ENCODE data around the gene DCAF8L2. TPM values are rescaled to one million over a fixed set of nuclear protein-coding genes. Genes with fewer than 3 reads are reported as not detected.

Gene DCAF8L2
- total and polyA plus RNA-seq, 2 donors (not counting 1 experiment from before 2014, with no cell fraction given) = not detected

DNA sequence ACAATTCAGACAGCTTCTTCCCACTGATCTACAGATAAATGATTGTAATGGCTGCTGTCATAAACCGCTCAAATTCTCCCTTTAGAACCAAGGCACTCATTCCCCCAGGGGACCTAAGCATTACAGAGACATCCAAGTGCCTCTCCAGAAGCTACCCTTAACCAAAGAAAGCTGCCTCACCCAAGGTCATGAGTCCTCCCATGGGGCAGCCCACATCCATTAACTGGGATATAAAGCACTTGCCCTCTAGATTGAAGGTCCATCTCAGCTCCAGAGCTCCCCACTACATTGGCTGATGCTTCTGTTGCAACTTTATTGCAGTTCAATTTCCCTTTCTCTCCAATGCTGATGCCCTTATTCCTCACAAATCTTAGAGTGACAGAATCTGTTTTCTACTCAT lies 40.5 kb upstream of the DCAF8L2 start:
- Histone ChIP-seq H3K4me2 (ENCODE audit: extremely low read depth, insufficient read depth, low read length) (no peak overlapping the region), H3K9ac (ENCODE audit: insufficient read depth, low read length) (no peak overlapping the region), H3K27ac (ENCODE audit: insufficient read depth, low read length) (no peak overlapping the region), H3K4me3 (replicated peaks in 1 of 4; ENCODE audit: control extremely low read depth in 1 of 4, insufficient read depth in 1 of 4, low read depth in 3 of 4, low read length in 4 of 4) (no peak overlapping the region), H3K9me3 (ENCODE audit: control insufficient read depth, insufficient read depth, low read depth, low read length) (no peaks in the 10 kb centered on the region), H3K27me3 (ENCODE audit: control insufficient read depth, insufficient read depth, low read length) (no peaks in the 10 kb centered on the region), H4K20me1 (ENCODE audit: control insufficient read depth, extremely low read depth, insufficient read depth, low read length) (no peaks in the 10 kb centered on the region), H3K79me2 (ENCODE audit: control insufficient read depth, insufficient read depth, low read length) (no peaks in the 10 kb centered on the region), H2AFZ (ENCODE audit: low read length) (no peak overlapping the region), H3K4me1 (ENCODE audit: control insufficient read depth, extremely low read depth, insufficient read depth, low read length) (no peaks in the 10 kb centered on the region), H3K36me3 (ENCODE audit: control insufficient read depth, insufficient read depth, low read length) (no peaks in the 10 kb centered on the region)
- no peak for DNase-seq (ENCODE audit: low read depth in 2 of 2)
- TF ChIP-seq, protein P1, sequence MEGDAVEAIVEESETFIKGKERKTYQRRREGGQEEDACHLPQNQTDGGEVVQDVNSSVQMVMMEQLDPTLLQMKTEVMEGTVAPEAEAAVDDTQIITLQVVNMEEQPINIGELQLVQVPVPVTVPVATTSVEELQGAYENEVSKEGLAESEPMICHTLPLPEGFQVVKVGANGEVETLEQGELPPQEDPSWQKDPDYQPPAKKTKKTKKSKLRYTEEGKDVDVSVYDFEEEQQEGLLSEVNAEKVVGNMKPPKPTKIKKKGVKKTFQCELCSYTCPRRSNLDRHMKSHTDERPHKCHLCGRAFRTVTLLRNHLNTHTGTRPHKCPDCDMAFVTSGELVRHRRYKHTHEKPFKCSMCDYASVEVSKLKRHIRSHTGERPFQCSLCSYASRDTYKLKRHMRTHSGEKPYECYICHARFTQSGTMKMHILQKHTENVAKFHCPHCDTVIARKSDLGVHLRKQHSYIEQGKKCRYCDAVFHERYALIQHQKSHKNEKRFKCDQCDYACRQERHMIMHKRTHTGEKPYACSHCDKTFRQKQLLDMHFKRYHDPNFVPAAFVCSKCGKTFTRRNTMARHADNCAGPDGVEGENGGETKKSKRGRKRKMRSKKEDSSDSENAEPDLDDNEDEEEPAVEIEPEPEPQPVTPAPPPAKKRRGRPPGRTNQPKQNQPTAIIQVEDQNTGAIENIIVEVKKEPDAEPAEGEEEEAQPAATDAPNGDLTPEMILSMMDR (conservative IDR thresholded peaks at IDR 0.05 in 1 of 2, IDR thresholded peaks at IDR 0.05 in 1 of 2; ENCODE audit: low read depth in 1 of 2, low read length in 2 of 2) = no peak
- no peak for TF ChIP-seq EZH2 (IDR thresholded peaks at IDR 0.05; ENCODE audit: low read length, missing control alignments)

DNA sequence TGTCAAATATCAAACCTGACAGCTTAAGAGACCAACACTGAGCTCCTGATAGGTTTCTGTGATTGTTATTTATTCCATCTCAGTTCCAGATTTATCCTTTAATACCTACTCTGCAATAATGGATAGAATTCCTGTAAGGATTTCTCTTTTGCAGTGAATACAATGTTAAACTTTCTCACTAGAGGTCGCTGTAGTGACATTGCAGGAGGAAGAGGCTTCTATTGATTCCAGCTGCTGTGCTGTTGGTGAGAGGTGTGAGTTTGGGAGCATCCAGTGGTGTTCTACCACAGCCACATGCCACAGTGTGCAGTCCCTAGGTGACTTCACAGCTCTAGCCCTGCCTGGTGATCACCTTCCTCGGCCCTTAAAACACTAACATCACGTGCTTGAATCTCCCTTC lies 34.6 kb upstream of the DCAF8L2 start:
- Histone ChIP-seq H4K20me1 (ENCODE audit: control insufficient read depth, extremely low read depth, insufficient read depth, low read length) (no peaks in the 10 kb centered on the region), H3K4me2 (ENCODE audit: extremely low read depth, insufficient read depth, low read length) (no peak overlapping the region), H3K27me3 (ENCODE audit: control insufficient read depth, insufficient read depth, low read length) (no peaks in the 10 kb centered on the region), H3K36me3 (ENCODE audit: control insufficient read depth, insufficient read depth, low read length) (no peaks in the 10 kb centered on the region), H3K9me3 (ENCODE audit: control insufficient read depth, insufficient read depth, low read depth, low read length) (no peaks in the 10 kb centered on the region), H3K9ac (ENCODE audit: insufficient read depth, low read length) (no peak overlapping the region), H3K4me3 (replicated peaks in 1 of 4; ENCODE audit: control extremely low read depth in 1 of 4, insufficient read depth in 1 of 4, low read depth in 3 of 4, low read length in 4 of 4) (no peak overlapping the region), H3K4me1 (ENCODE audit: control insufficient read depth, extremely low read depth, insufficient read depth, low read length) (no peaks in the 10 kb centered on the region), H3K27ac (ENCODE audit: insufficient read depth, low read length) (no peak overlapping the region), H3K79me2 (ENCODE audit: control insufficient read depth, insufficient read depth, low read length) (no peaks in the 10 kb centered on the region), H2AFZ (ENCODE audit: low read length) (no peak overlapping the region)
- DNase-seq (ENCODE audit: low read depth in 2 of 2) = peak; percentile 3 to 41
- TF ChIP-seq, protein P1 (conservative IDR thresholded peaks at IDR 0.05 in 1 of 2, IDR thresholded peaks at IDR 0.05 in 1 of 2; ENCODE audit: low read depth in 1 of 2, low read length in 2 of 2) = peak in 1 of 2 donors; percentile 56
- no peak for TF ChIP-seq EZH2 (IDR thresholded peaks at IDR 0.05; ENCODE audit: low read length, missing control alignments)

DNA sequence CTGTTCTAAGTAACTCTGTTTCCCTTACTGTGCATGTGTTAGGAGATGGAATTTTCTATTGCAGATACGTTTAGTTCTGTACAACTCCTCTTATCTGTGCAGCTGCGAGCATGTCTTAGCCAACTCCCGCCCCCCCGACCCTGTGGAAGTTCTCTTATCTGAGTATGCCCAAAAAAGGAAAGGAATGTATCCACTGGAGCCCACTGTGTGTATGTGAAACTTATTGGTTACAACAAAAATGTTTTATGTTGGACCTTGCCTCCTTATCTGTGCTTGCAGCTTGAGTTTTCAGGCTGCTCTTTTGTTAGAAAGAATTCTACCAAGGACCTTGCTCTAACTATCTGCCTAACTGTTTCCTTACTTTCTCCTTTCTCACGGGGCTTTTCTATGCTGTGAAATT lies 24.2 kb upstream of the DCAF8L2 start:
- Histone ChIP-seq H3K27ac (ENCODE audit: insufficient read depth, low read length) (no peak overlapping the region), H3K27me3 (ENCODE audit: control insufficient read depth, insufficient read depth, low read length) (no peaks in the 10 kb centered on the region), H3K79me2 (ENCODE audit: control insufficient read depth, insufficient read depth, low read length) (no peaks in the 10 kb centered on the region), H2AFZ (ENCODE audit: low read length) (no peak overlapping the region), H3K36me3 (ENCODE audit: control insufficient read depth, insufficient read depth, low read length) (no peaks in the 10 kb centered on the region), H3K4me2 (ENCODE audit: extremely low read depth, insufficient read depth, low read length) (no peak overlapping the region), H3K9ac (ENCODE audit: insufficient read depth, low read length) (no peak overlapping the region), H3K9me3 (ENCODE audit: control insufficient read depth, insufficient read depth, low read depth, low read length) (no peaks in the 10 kb centered on the region), H3K4me1 (ENCODE audit: control insufficient read depth, extremely low read depth, insufficient read depth, low read length) (no peaks in the 10 kb centered on the region), H4K20me1 (ENCODE audit: control insufficient read depth, extremely low read depth, insufficient read depth, low read length) (no peaks in the 10 kb centered on the region), H3K4me3 (replicated peaks in 1 of 4; ENCODE audit: control extremely low read depth in 1 of 4, insufficient read depth in 1 of 4, low read depth in 3 of 4, low read length in 4 of 4) (no peak overlapping the region)
- no peak for TF ChIP-seq EZH2 (IDR thresholded peaks at IDR 0.05; ENCODE audit: low read length, missing control alignments)
- TF ChIP-seq, protein P1 (conservative IDR thresholded peaks at IDR 0.05 in 1 of 2, IDR thresholded peaks at IDR 0.05 in 1 of 2; ENCODE audit: low read depth in 1 of 2, low read length in 2 of 2) = no peak
- DNase-seq (ENCODE audit: low read depth in 2 of 2) = peak; percentile 31 to 71

All from fibroblast of lung (primary cell).